Activated CD4-positive, alpha-beta T cell treated with anti-CD3 and anti-CD28 coated beads for 24 hours (primary cell): ENCODE measurements around the gene TNFSF18.

Experiments
- DNase-seq, 2 donors: peaks; one replicate each; pipeline ENCODE4 v3.0.0-alpha.2; 2020; ENCODE audit warnings: low read depth in 2 of 2

TNFSF18 gene

DNA sequence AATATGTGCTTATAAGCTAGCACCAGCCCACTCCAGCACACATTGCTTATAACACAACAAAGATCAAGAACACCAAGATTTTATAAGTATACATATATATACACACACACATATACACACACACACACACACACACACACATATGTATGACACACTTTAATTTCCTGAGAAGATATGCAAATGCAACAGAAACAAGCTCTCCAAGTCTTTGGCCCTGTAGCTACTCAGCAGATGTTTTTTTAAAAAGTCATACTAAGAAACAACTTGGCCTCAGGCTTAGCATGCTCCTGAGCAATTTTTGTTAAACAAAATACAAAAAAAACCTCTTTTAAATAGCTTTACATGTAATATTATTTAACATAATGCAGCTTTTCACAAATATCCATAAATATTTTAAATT is 11.1 kb downstream of the TNFSF18 start:
- DNase-seq = no peak

DNA sequence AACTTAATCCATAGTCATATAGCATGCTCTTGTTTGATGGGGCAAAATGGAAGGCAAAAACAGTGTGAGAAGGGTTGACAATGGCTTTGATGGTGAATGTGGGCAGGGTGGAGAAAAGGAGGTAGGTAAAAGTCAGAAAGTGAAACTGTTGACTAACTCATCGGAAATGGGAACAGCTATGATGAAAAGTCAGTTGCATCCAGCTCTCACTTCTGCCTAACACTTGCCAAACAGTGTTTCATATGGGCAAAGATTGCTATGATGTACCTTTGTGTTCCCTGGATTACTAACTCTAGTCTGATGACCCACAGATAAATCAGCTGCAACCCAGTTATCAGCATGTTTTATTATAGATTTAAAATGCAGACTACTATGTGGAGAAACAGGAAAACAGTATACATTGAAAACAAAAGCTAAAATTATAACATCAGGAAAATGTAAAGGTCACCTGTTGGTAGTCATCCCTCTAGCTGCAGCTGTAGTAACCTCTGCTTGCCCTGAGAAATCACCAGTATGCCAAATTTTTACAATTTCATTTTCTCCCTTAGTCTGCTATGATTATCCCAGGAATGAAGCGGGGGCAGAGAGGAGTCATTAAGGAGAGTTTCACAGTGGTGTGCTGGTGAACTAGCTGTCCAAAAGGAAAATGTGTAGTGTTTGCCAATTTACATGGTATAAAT is 11.7 kb downstream of the TNFSF18 start:
- DNase-seq = peak in 1 of 2 donors; percentile 4

DNA sequence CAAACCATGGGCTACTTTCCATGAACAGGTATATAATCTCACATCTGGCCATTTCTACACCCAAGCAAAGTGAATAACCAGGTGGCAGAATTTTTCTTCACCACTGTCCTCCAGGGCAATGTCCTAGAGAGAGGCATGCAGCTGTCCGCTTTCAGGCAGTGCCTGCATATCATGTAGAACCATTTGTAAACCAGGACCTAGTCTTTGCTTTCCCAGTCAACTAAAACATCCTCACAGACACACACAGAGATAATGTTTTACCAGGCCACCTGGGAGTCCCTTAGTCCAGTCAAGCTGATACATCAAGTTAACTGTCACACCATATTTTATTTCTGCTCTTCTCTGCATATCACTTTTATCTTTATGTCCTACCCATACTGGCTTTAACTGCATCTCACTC is 26.2 kb downstream of the TNFSF18 start:
- DNase-seq = no peak

DNA sequence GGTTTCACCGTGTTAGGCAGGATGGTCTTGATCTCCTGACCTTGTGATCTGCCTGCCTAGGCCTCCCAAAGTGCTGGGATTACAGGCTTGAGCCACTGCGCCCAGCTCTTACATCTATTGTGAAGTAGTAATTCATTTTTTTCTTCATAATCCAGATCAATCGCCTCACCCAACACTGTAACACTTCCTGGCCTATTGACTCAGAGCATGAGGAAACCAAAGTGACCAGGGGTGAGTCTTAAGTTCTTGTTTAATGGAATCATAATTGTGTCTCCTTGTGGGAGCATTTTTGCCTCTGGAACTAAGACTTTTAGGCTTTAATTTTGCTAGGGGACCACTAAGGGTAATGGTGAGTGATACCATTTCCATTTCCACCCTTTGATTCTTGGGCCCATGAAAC is 27.4 kb downstream of the TNFSF18 start:
- DNase-seq = no peak

DNA sequence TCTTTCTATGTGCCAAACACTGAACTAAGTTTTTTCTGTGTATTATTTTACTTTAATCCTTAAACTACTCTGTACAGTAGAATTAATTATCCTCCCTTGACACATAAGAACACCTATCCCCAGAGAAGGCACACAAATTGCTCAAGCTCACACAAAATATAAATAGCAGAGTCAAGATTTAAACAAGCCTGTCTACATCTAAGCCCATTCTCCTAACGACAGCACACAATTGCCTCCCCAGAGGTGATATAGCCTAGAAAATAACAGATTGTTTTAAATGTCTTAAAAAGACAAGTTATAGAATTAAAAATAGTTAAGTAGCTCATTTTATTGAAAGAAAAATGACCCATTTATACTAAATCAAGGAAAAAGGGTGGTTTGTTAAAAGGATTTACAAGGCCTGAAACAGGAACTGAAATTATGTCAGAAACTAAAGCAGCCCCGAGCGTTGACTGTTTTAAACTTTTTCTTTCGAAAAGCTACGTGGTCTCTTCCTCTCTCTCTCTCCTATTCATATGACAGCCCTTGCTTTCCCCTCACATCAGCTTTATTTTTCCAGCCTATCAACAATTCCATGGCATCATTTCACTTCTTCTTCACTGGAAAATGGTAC is 30.5 kb downstream of the TNFSF18 start:
- DNase-seq = no peak

DNA sequence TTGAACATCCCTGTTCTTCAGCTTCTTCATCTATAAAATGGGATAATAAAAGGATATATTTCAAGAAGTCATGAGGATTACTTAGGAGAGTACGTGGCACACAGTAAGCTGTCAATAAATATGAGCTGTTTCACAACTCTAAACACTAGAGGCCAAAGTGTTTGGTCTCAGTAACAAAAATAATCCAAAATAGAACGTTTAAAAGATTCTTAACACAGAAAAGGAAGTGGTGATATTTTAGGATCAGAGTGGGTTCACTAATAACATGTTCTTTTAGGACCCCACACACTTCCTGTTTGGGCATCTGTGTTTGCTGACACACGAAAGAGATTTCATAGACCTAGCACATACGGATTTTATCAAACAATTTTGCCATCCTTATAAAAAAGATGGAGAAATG is 32.9 kb downstream of the TNFSF18 start:
- DNase-seq = no peak

DNA sequence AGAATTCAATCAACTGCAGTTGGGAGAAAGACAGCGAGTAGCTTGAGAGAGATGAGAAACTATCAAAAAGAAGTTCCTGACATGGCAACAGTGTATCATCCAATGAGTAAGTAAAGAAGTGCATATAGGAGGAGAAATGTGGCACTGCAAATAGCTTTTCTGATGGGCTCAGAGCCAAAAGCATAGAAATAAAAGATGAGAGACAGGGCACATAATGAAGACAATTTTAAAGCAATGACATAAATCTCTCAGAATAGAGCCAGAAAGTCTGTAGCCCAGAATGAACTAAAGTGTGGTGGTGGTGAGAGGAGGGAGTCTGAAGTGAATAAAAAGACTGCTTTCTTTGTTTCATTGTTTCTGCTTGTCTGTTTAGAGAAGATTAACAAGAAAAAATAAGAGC is 34.3 kb downstream of the TNFSF18 start:
- no peak for DNase-seq

DNA sequence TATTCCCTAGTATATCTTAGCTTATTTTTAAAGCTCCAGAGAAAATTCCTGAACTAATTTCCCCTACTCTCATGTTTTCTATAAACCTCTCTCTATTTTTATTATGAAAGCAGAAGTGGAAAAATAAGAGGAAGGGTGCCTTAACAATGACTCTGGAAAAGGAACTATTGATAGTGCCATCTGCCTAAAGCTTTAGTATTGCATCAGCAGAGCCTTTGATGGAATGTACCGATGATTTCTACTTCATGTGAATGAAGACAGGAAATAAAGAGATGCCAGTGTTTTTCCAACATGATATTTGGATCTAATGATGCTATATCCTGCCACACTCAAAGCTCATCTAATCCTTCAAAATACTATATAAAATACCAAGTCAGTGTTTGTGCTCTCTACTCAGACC is 35.1 kb downstream of the TNFSF18 start:
- no peak for DNase-seq

DNA sequence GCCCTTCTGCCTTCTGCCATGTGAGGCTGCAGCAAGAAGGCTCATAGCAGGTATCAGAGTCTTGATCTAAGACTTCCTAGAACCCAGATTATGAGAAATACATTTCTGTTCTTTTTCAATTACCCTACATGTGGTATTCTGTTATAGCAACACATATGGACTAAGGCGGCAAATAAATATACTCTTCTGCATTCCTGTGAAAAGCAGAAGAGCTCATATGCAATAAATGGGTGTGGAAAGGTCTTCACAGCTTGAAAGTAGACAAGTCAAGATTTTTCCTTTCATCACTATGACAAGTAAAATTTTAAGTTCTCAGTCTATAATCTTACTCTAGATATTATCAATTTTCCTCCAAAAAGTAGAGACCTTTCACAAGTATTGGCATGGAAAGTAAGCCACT is 36.6 kb downstream of the TNFSF18 start:
- no peak for DNase-seq

DNA sequence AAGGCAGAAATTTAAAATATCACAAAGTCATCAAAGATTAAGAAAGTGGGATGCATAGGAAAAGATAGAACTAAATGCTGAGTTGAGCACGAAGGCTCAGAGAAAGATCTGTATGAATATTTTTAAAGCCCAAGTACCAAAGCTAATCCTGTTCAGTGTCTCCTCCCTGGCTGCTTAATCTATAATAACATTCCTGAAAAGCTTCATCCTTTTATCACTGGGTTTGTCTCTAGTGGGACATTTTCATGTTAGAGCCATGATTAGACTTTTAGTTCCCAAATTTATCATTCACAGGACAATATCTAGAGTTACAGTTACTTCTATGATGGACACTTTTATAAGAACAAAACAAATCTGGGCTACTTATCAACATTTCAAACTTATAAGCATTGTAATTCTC is 38.6 kb downstream of the TNFSF18 start:
- DNase-seq = no peak

DNA sequence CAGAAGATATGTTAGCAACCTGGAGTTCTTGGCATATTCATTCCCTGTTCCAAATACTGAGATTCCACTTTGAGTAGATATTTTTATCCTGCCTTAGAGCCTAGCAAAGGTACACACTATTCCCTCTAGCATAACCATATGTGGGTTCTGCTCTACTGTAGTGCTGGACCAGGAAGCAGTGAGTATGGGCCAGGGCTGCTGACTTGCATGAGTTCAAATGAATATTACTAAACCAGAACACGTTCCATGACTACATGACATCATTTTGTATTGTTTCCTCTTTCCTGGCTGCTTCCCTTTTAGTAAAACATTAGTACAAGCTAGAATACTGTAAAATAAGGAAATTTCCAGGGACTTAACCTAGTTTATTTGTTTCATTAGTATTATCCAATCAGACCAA is 41.1 kb downstream of the TNFSF18 start:
- DNase-seq = no peak

DNA sequence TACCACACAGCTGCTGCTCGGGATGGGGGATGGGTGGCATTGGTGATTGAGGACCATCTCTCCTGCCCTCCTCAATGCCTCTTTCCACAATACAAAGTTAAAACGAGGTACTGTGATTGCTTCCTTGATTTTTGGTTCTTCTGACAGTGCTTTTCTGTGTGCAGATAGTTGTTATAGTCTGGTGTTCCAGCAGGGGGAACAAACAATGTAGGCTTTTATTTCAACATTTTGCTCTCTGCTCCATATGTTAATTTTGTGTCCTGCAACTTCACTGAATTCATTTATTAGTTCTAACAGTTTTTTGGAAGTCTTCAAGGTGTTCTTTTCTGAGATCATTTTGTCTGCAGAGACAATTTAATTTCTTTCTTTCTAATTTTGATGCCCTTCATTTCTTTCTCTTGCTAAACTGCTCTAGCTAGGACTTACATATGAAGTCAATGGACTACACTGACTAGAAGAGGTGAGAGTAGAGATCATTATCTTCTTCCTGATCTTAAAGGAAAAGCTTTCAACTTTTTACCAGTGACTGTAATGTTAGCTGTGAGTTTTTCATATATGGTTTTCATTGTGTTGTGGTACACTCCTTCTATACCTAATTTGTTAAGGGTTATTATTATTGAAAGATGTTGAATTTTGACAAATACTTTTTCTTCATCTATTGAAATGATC is 45.4 kb downstream of the TNFSF18 start:
- no peak for DNase-seq

DNA sequence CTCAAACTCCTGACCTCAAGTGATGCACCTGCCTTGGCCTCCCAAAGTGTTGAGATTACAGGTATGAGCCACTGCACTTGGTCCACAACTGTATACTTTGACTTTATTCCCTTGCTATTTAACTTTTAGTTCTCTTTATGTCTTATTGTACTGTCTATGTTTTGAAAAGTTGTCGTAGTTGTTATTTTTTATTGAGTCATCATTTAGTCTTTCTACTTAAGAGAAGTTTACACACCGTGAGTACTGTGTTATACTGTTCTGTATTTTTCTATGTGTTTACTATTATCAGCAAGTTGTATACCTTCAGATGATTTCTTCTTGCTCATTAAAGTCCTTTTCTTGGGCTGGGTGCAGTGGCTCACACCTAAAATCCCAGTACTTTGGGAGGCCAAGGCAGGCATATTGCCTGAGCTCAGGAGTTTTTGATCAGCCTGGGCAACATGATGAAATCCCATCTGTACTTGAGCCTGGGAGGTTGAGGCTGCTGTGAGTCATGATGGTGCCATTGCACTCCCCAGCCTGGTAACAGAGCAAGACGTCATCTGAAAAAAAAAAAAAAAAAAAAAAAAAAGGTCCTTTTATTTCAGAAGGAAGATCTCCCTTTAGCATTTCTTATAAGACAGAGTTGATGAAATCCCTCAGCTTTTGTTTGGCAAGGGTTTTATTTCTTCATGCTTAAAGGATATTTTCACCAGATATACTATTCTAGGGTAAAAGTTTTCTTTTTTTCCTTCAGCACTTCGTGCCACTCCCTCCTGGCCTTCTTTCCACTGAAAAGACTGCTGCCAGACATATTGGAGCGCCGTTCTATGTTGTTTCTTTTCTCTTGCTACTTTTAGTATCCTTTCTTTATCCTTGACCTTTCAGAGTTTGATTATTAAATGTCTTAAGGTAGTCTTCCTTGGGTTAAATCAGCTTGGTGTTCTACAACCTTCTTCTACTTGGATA is 47.6 kb downstream of the TNFSF18 start:
- no peak for DNase-seq

DNA sequence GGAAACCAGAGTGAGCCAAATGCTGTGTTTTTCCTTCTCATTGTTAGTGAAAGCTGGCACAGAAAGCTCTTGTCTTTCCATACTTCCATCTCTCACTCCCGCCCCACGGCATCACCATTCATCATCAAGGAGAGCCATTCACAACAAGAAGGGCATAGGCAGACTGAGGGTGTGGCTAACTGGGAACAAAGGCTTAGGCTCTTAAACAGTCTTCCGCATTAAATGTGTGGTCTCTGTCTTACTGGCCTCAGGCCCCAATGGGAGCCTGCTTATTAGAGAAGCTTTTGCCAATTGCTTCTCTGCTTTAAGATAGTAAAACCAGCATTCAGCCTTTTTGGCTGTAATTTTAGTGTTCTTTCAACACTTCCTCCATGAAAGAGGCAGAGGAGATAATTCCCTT is 51.4 kb downstream of the TNFSF18 start:
- DNase-seq = no peak

DNA sequence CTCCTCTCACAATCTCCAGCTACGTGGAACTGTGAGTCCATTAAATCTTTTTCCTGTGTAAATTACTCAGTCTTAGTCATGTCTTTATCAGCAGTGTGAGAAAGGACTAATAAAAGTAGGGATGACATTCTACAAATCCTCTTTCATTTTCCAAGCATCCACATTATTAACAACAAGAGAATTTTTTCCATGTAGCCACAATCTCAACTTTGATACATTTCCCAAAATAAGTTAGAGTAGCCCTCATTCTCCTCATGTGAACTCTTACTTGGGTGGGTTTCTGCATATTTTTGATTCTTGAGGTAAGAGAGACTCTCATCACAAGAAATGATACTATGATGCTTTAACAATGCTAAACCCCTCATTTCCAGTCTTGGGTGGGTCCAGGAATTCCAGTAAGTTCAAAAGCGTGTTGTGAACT is 52.8 kb downstream of the TNFSF18 start:
- DNase-seq = no peak

DNA sequence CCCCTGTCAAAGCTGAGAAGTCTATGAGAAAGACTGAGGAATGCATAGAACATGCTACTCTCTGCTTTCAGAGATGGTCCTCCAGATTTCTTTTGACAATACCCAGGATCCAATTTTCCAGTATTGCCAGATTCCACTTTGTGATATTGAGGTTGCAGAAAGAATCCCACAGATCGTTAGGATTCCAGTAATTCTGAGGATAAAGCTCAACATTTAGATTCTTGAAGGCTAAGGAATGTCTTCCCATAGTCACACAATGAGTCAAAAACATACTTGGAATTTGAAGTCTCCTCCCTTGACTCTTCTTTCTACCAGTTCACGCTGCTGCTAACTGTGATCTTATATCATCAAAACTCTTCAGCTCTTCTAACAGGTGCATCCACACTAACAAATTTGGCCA is 57.1 kb downstream of the TNFSF18 start:
- DNase-seq = no peak

DNA sequence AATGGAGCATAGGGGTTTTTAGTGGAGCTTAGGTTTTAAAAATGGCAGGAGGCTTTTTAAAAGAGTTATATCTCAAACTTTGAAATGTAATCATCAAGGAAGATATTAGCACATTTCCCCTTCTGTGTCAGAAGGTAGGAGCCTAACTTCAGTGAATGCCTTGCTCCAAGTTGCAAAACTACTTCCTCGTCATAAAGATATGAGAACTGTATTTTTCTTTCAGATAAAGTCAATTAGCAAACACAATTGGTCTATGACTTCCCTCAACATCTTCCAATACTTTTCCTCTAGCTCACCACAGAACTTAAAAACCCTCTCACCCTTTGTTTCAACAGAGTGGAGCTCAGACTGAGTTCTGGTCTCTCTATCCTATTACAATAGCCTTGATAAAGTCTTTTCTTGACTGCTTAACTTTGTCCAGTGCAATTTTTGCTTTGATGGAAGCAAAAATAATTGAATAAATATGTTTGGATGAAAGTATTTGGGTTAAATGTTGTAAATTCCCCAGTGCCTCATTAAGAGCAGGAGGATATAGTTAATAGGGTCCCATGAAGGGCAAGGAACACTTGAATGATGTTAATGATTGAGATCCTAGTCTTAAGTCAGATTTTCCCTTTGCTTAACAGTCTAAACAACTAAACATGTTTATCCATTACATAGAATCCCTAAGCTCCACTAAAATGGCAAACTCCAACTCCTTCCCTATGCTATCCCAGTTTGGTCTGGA is 58.9 kb downstream of the TNFSF18 start:
- DNase-seq = no peak

DNA sequence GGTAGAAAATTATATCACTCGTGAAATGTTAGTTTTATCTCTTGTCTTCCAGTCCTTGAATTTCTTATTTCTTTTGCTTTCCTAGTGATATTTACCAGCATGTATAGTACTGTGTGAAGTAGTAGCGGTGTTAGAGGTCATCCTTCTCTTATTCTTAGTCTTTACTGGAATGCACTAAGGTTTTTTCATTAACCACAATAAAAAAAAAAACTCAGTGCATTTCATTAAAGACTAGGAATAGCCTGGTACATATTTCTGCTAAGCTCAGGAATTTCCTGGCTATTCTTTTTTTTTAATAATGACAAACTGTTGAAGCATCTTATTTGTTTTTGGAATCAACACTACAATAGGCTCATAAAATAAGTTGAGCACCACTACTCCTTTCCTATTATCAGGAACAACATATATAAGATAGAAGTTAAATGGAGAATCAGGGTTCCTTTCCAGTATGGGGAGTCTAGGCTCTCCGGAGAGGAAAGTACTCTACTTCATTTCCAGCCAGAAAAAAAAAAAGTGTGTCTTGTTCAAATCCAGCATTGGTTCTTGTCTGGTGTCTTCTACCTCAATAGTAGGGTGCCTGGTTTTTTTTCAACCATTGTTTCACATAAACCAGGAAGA is 60.0 kb downstream of the TNFSF18 start:
- DNase-seq = no peak
